H9 (cell line): Measurements from ENCODE around the gene JMJD7. TPM values are rescaled to one million over a fixed set of nuclear protein-coding genes. Genes with fewer than 3 reads are reported as not detected.

Experiments
- DNase-seq: peaks from one replicate; pipeline ENCODE4 v3.0.0-alpha.2; 2017
- H2AFZ ChIP-seq: one replicate; pipeline ENCODE4 v1.6.1; 2013; ENCODE audit warnings: mild to moderate bottlenecking, low read length, control low read depth, moderate library complexity
- H2AK5ac ChIP-seq: 2 replicates; pipeline ENCODE4 v1.6.1; 2013; ENCODE audit warnings: low read length, control low read depth, mixed read lengths; ENCODE audit not compliant: insufficient read length
- H2BK120ac ChIP-seq: one replicate; pipeline ENCODE4 v1.6.1; 2013; ENCODE audit warnings: low read depth, mild to moderate bottlenecking, low read length, control low read depth, inconsistent platforms; ENCODE audit not compliant: poor library complexity, severe bottlenecking
- H2BK12ac ChIP-seq: 2 replicates; pipeline ENCODE4 v1.6.1; 2013; ENCODE audit warnings: low read length, control low read depth, mixed read lengths, low read depth; ENCODE audit not compliant: insufficient read length
- H2BK15ac ChIP-seq: 2 replicates; pipeline ENCODE4 v1.6.1; 2013; ENCODE audit warnings: low read depth, low read length, control low read depth
- H2BK20ac ChIP-seq: one replicate; pipeline ENCODE4 v1.6.1; 2013; ENCODE audit warnings: low read depth, mild to moderate bottlenecking, low read length, control low read depth, inconsistent platforms; ENCODE audit not compliant: poor library complexity, severe bottlenecking
- H2BK5ac ChIP-seq: 2 replicates; pipeline ENCODE4 v1.6.1; 2013; ENCODE audit warnings: low read length, control low read depth, mixed read lengths; ENCODE audit not compliant: insufficient read length
- H3K14ac ChIP-seq: 2 replicates; pipeline ENCODE4 v1.6.1; 2013; ENCODE audit warnings: low read length, control low read depth; ENCODE audit not compliant: insufficient read depth
- H3K18ac ChIP-seq: 2 replicates; pipeline ENCODE4 v1.6.1; 2013; ENCODE audit warnings: low read depth, mild to moderate bottlenecking, mixed read lengths, low read length, control low read depth; ENCODE audit not compliant: insufficient read length
- H3K23ac ChIP-seq: 2 replicates; pipeline ENCODE4 v1.6.1; 2013; ENCODE audit warnings: low read length, control low read depth, mixed read lengths, low read depth; ENCODE audit not compliant: insufficient read length
- H3K23me2 ChIP-seq: 2 replicates; pipeline ENCODE4 v1.6.1; 2013; ENCODE audit warnings: low read depth, mild to moderate bottlenecking, mixed read lengths, low read length, control low read depth; ENCODE audit not compliant: insufficient read length, poor library complexity, severe bottlenecking
- H3K27ac ChIP-seq: 2 replicates; pipeline ENCODE4 v1.5.1; 2013; ENCODE audit warnings: low read length, control low read depth, mixed read lengths, low read depth; ENCODE audit not compliant: insufficient read length
- H3K27me3 ChIP-seq: 2 replicates; pipeline ENCODE4 v1.6.1; 2013; ENCODE audit warnings: low read length, control low read depth, inconsistent platforms; ENCODE audit not compliant: insufficient read depth
- H3K4ac ChIP-seq: 2 replicates; pipeline ENCODE4 v1.6.1; 2013; ENCODE audit warnings: low read depth, mild to moderate bottlenecking, control low read depth, inconsistent platforms, low read length, moderate library complexity
- H3K4me1 ChIP-seq: 2 replicates; pipeline ENCODE4 v1.6.1; 2013; ENCODE audit warnings: low read length, control low read depth, inconsistent platforms; ENCODE audit not compliant: insufficient read depth
- H3K4me2 ChIP-seq: 2 replicates; pipeline ENCODE4 v1.6.1; 2013; ENCODE audit warnings: low read length, control low read depth, mixed read lengths; ENCODE audit not compliant: insufficient read length, insufficient read depth
- H3K56ac ChIP-seq: 2 replicates; pipeline ENCODE4 v1.6.1; 2013; ENCODE audit warnings: low read depth, mild to moderate bottlenecking, mixed read lengths, low read length, control low read depth; ENCODE audit not compliant: insufficient read length
- H3K79me1 ChIP-seq: 2 replicates; pipeline ENCODE4 v1.6.1; 2013; ENCODE audit warnings: low read depth, mild to moderate bottlenecking, moderate library complexity, low read length, control low read depth, inconsistent platforms; ENCODE audit not compliant: insufficient read depth, poor library complexity, severe bottlenecking
- H3K79me2 ChIP-seq: 2 replicates; pipeline ENCODE4 v1.6.1; 2013; ENCODE audit warnings: low read length, control low read depth, inconsistent platforms; ENCODE audit not compliant: insufficient read depth
- H3K9ac ChIP-seq: 2 replicates; pipeline ENCODE4 v1.6.1; 2013; ENCODE audit warnings: low read length, control low read depth, mixed read lengths; ENCODE audit not compliant: insufficient read length; ENCODE audit errors: extremely low read depth
- H3K9me3 ChIP-seq: one replicate; pipeline ENCODE4 v1.6.1; 2013; ENCODE audit warnings: low read depth, low read length, inconsistent platforms; ENCODE audit not compliant: control insufficient read depth
- H3T11ph ChIP-seq: one replicate; pipeline ENCODE4 v1.6.1; 2013; ENCODE audit warnings: mild to moderate bottlenecking, low read length, control low read depth, inconsistent platforms
- H4K20me1 ChIP-seq: one replicate; pipeline ENCODE4 v1.6.1; 2013; ENCODE audit not compliant: control insufficient read depth, insufficient read length, insufficient read depth
- H4K5ac ChIP-seq: 2 replicates; pipeline ENCODE4 v1.6.1; 2013; ENCODE audit warnings: low read depth, mild to moderate bottlenecking, mixed read lengths, low read length, control low read depth; ENCODE audit not compliant: insufficient read length
- H4K8ac ChIP-seq: replicated peaks from 2 replicates; pipeline ENCODE4 v1.6.1; 2013; ENCODE audit warnings: low read length, control low read depth, mixed read lengths, low read depth; ENCODE audit not compliant: insufficient read length
- H4K91ac ChIP-seq: 2 replicates; pipeline ENCODE4 v1.6.1; 2013; ENCODE audit warnings: low read depth, mild to moderate bottlenecking, moderate library complexity, mixed read lengths, low read length, control low read depth; ENCODE audit not compliant: insufficient read length
- H3K27ac Mint-ChIP-seq, 3 experiments: 2 replicates in 2 of 3; 3 replicates in 1 of 3; pipeline ENCODE4 v1.8.0; 2020 to 2021; ENCODE audit warnings: mixed read lengths in 3 of 3, mild to moderate bottlenecking in 1 of 3, moderate library complexity in 1 of 3
- H3K27me3 Mint-ChIP-seq: 2 replicates; pipeline ENCODE4 v1.8.0; 2021; ENCODE audit warnings: low read depth, mild to moderate bottlenecking, moderate library complexity, mixed read lengths
- H3K36me3 Mint-ChIP-seq, 3 experiments: 2 replicates in 2 of 3; 3 replicates in 1 of 3; pipeline ENCODE4 v1.8.0; 2020 to 2021; ENCODE audit warnings: low read depth in 3 of 3, mixed read lengths in 3 of 3; ENCODE audit not compliant: insufficient read depth in 1 of 3
- H3K4me1 Mint-ChIP-seq, 2 experiments: 2 replicates each; pipeline ENCODE4 v1.8.0; 2020; ENCODE audit warnings: mixed read lengths in 2 of 2
- H3K4me3 Mint-ChIP-seq, 2 experiments: 2 replicates in 1 of 2; 3 replicates in 1 of 2; pipeline ENCODE4 v1.8.0; 2020 to 2021; ENCODE audit warnings: mild to moderate bottlenecking in 2 of 2, mixed read lengths in 2 of 2, moderate library complexity in 1 of 2
- H3K9me3 Mint-ChIP-seq, 2 experiments: 2 replicates in 1 of 2; 3 replicates in 1 of 2; pipeline ENCODE4 v1.8.0; 2020; ENCODE audit warnings: mild to moderate bottlenecking in 2 of 2, mixed read lengths in 2 of 2, moderate library complexity in 1 of 2
- CTCF ChIP-seq: fragments of 200-600 bp; sonication (generic); conservative IDR thresholded peaks from 3 replicates; pipeline ENCODE4 v1.8.0; 2021; ENCODE audit warnings: antibody characterized with exemption, mild to moderate bottlenecking
- WGBS: extraction: QIAGEN DNeasy Blood & Tissue Kit; methylation state at CpG from one replicate; pipeline ENCODE4 v1.1.7; 2013; ENCODE audit warnings: missing lambda C conversion rate, low lambda C conversion rate, mixed read lengths; ENCODE audit not compliant: insufficient read length; ENCODE audit errors: extremely low coverage; 5-methylcytosine and 5-hydroxymethylcytosine counted together
- total RNA-seq: library from RNA; stranded (reverse); gene quantifications from 2 replicates; pipeline ENCODE4 v1.2.1, GENCODE V29; 2021

The JMJD7 gene
- total RNA-seq, 1 experiment from 2014 or later, result 13.3 TPM

- H2AK5ac ChIP-seq, result no peak overlapping the region
Measured at GRCh38 chr15:41832875-41833274, 5.0 kb downstream of the JMJD7 start.

More at GRCh38 chr15:41832875-41833274, 5.0 kb downstream of the JMJD7 start:
- no peak overlapping the region for H2AFZ ChIP-seq
- no peak for DNase-seq
- no peak overlapping the region for H3K14ac ChIP-seq
- no peak overlapping the region for H2BK5ac ChIP-seq
- no peak overlapping the region for H3K4ac ChIP-seq
- Mint-ChIP-seq H3K27me3 (no peaks in the 10 kb centered on the region), H3K36me3 (peaks cover 5 to 22% (median 11%) of the 10 kb centered on the region in 3 experiments; a peak in 6 of 7 replicates), H3K4me1 (peaks cover 7% of the 10 kb centered on the region in 2 experiments), H3K9me3 (no peaks in the 10 kb centered on the region; a peak in 1 of 5 replicates), H3K4me3 (no peak overlapping the region), H3K27ac (no peak overlapping the region)
- no peak overlapping the region for H3T11ph ChIP-seq
- H3K23ac ChIP-seq, result no peak overlapping the region
- H3K9me3 ChIP-seq, result no peaks in the 10 kb centered on the region
- H4K5ac ChIP-seq, result no peak overlapping the region
- no peak overlapping the region for H2BK15ac ChIP-seq
- no peak for TF ChIP-seq CTCF
- H4K20me1 ChIP-seq, result no peaks in the 10 kb centered on the region
- H4K91ac ChIP-seq, result no peak overlapping the region
- H3K79me1 ChIP-seq, result no peaks in the 10 kb centered on the region
- no peak overlapping the region for H2BK120ac ChIP-seq
- H3K9ac ChIP-seq, result no peak overlapping the region
- H3K18ac ChIP-seq, result no peak overlapping the region
- no peak overlapping the region for H3K27ac ChIP-seq
- H3K4me1 ChIP-seq, result no peaks in the 10 kb centered on the region
- H2BK20ac ChIP-seq, result no peak overlapping the region
- no peak overlapping the region for H4K8ac ChIP-seq
- H3K79me2 ChIP-seq, result no peaks in the 10 kb centered on the region
- H3K4me2 ChIP-seq, result no peak overlapping the region
- H3K23me2 ChIP-seq, result peaks cover 5% of the 10 kb centered on the region
- no peak overlapping the region for H3K56ac ChIP-seq
- WGBS, result no CpG with 5 or more reads among the region's 3 CpGs
- no peaks in the 10 kb centered on the region for H3K27me3 ChIP-seq
- H2BK12ac ChIP-seq, result no peak overlapping the region
